ENCODE results near the gene UMAD1.

DNA sequence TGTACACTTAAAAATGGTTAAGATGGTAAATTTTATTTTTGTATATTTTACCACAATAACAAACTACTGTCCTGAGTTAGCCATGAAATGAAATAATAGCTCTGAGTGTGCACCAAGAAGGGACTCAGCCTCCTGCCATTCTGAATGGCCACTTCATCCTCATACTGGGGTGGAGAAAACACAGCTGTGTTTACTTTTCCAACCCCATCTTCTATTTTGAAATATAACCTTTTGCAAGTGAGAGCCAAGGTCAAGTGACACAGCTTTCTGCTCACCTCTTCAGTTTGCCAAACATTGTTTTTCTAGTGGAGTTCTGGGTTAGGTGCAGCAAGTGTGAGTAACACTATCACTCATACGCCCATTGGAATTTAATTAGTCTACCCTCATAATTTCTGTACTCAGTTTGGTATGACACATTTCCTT, 220.7 kb downstream of the UMAD1 start:
- TF ChIP-seq, protein P1, sequence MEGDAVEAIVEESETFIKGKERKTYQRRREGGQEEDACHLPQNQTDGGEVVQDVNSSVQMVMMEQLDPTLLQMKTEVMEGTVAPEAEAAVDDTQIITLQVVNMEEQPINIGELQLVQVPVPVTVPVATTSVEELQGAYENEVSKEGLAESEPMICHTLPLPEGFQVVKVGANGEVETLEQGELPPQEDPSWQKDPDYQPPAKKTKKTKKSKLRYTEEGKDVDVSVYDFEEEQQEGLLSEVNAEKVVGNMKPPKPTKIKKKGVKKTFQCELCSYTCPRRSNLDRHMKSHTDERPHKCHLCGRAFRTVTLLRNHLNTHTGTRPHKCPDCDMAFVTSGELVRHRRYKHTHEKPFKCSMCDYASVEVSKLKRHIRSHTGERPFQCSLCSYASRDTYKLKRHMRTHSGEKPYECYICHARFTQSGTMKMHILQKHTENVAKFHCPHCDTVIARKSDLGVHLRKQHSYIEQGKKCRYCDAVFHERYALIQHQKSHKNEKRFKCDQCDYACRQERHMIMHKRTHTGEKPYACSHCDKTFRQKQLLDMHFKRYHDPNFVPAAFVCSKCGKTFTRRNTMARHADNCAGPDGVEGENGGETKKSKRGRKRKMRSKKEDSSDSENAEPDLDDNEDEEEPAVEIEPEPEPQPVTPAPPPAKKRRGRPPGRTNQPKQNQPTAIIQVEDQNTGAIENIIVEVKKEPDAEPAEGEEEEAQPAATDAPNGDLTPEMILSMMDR (IDR thresholded peaks at IDR 0.05): no peak
- no peak for TF ChIP-seq ZFX (IDR thresholded peaks at IDR 0.05; ENCODE audit: borderline replicate concordance)

All from 22Rv1 (cell line).